ENCODE results near the gene ATP6V0C.

The ATP6V0C gene

DNA sequence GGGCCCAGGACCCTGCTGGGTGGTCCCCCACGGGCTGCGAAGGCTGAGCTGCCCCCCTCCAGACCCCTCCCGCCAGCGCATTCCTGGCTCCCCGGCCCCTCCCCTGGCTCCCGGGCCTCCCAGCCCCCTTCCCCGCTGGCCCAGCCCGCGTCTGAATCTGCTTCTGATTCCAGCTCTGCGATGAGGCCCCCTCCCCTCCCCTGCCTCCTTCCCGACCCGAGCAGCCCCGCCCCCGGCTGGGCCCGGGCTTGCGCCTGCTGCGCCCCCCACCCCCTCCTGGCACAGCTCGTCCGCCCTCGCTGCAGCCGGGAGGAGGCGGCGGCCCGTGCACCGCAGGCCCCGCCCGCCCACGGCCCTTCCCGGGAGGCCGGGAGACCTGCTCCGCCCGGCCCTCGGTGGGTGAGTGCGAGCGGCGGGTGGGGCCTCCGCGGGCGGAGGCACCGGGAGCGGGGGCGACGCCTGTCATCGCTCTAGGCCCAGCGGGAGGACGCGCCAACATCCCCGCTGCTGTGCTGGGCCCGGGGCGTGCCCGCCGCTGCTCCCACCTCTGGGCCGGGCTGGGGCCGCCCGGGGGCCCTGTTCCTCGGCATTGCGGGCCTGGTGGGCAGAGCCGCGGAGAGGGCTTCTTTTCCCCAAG lies 42.6 kb upstream of the ATP6V0C start, which contains the start of gene NTN3:
TSS of gene NTN3 (plus strand) at position 282 of the 637 bp plus-strand sequence. CDS start 405 bp downstream, outside the sequence.
- DNase-seq (ENCODE audit: low spot score) = no peak
- TF ChIP-seq, protein P1, sequence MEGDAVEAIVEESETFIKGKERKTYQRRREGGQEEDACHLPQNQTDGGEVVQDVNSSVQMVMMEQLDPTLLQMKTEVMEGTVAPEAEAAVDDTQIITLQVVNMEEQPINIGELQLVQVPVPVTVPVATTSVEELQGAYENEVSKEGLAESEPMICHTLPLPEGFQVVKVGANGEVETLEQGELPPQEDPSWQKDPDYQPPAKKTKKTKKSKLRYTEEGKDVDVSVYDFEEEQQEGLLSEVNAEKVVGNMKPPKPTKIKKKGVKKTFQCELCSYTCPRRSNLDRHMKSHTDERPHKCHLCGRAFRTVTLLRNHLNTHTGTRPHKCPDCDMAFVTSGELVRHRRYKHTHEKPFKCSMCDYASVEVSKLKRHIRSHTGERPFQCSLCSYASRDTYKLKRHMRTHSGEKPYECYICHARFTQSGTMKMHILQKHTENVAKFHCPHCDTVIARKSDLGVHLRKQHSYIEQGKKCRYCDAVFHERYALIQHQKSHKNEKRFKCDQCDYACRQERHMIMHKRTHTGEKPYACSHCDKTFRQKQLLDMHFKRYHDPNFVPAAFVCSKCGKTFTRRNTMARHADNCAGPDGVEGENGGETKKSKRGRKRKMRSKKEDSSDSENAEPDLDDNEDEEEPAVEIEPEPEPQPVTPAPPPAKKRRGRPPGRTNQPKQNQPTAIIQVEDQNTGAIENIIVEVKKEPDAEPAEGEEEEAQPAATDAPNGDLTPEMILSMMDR (conservative IDR thresholded peaks at IDR 0.05; ENCODE audit: low read depth) = no peak
- peak within 1 kb of the TSS; percentile 91 for H3K27ac ChIP-seq
- ChIA-PET CTCF (interaction anchor here (0.7 to 4.0 kb wide), 4 partner anchors 30 to 278 kb away, joined by 3 to 12 read pairs (median 4); no protein-coding TSS in a partner anchor), POLR2A (ENCODE audit: low non-redundant PET) (no interaction called here)

- POLR2A ChIA-PET (ENCODE audit: low non-redundant PET) = no interaction called here
- TF ChIP-seq, protein P1 (conservative IDR thresholded peaks at IDR 0.05; ENCODE audit: low read depth) = no peak
- peak overlapping the region; percentile 91 for H3K27ac ChIP-seq
- CTCF ChIA-PET = interaction anchor here (0.7 to 4.0 kb wide), 3 partner anchors 29 to 279 kb away, joined by 3 to 12 read pairs (median 4); no protein-coding TSS in a partner anchor
- no peak for DNase-seq (ENCODE audit: low spot score)
These were observed 41.9 kb upstream of the ATP6V0C start for GRCh38 chr16:2471653-2472487.

DNA sequence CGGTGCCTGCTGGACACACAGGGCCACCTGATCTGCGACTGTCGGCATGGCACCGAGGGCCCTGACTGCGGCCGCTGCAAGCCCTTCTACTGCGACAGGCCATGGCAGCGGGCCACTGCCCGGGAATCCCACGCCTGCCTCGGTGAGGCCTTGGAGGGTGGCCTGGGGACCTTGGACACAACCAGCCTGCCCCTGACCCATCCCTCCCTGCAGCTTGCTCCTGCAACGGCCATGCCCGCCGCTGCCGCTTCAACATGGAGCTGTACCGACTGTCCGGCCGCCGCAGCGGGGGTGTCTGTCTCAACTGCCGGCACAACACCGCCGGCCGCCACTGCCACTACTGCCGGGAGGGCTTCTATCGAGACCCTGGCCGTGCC lies 41.3 kb upstream of the ATP6V0C start:
- CTCF ChIA-PET = interaction anchor here (0.7 to 4.0 kb wide), 2 partner anchors 29 to 491 kb away, joined by 3 to 12 read pairs; partner anchors contain the start of gene NOXO1
- no peak for DNase-seq (ENCODE audit: low spot score)
- TF ChIP-seq, protein P1 (conservative IDR thresholded peaks at IDR 0.05; ENCODE audit: low read depth) = no peak
- H3K27ac ChIP-seq = no peak overlapping the region
- POLR2A ChIA-PET (ENCODE audit: low non-redundant PET) = no interaction called here

- POLR2A ChIA-PET (ENCODE audit: low non-redundant PET) = no interaction called here
- TF ChIP-seq, protein P1 (conservative IDR thresholded peaks at IDR 0.05; ENCODE audit: low read depth) = no peak
- no peak for DNase-seq (ENCODE audit: low spot score)
- H3K27ac ChIP-seq = peak overlapping the region; percentile 85
- CTCF ChIA-PET = interaction anchor here (0.5 to 4.0 kb wide), 4 partner anchors 28 to 492 kb away, joined by 3 to 12 read pairs (median 4); partner anchors contain the start of gene NOXO1
These were observed 40.8 kb upstream of the ATP6V0C start for GRCh38 chr16:2472885-2473445.

DNA sequence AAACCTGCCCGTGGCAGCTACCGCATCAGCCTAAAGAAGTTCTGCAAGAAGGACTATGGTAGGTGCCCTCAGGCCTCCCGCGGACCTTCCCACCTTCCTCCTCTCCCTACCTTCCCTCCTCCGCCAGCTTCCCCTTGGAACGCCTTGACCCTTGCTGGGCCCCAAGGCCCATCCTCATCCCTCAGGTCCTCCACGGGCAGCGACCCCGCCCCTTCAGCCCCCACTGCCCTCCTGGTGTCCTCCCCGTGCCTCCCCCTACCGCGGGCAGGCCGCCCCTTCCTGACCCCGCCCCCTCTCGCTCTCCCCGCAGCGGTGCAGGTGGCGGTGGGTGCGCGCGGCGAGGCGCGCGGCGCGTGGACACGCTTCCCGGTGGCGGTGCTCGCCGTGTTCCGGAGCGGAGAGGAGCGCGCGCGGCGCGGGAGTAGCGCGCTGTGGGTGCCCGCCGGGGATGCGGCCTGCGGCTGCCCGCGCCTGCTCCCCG lies 40.3 kb upstream of the ATP6V0C start:
- H3K27ac ChIP-seq = peak overlapping the region; percentile 85
- TF ChIP-seq, protein P1 (conservative IDR thresholded peaks at IDR 0.05; ENCODE audit: low read depth) = no peak
- DNase-seq (ENCODE audit: low spot score) = no peak
- POLR2A ChIA-PET (ENCODE audit: low non-redundant PET) = no interaction called here
- CTCF ChIA-PET = interaction anchor here (0.5 to 4.0 kb wide), 5 partner anchors 28 to 332 kb away, joined by 3 to 12 read pairs (median 4); partner anchors contain the start of gene CCNF
